ENCODE data around the gene ZNF384.

ZNF384 gene

GRCh38 chr12:6631549-6631961, 57.6 kb downstream of the ZNF384 start:
- Histone ChIP-seq H2BK120ac (ENCODE audit: low read depth, low read length) (no peak overlapping the region), H3K9me3 (ENCODE audit: control insufficient read depth, low read length) (no peaks in the 10 kb centered on the region), H4K8ac (ENCODE audit: low read length) (peak overlapping the region; percentile 66), H3K23ac (ENCODE audit: low read length in 2 of 2) (no peak overlapping the region), H2AK5ac (ENCODE audit: low read length, severe bottlenecking) (no peak overlapping the region), H3K18ac (ENCODE audit: low read depth in 1 of 2, low read length in 2 of 2) (no peak overlapping the region), H2BK15ac (ENCODE audit: low read depth, poor library complexity, severe bottlenecking) (no peak overlapping the region), H3K14ac (ENCODE audit: low read length in 2 of 2) (no peak overlapping the region), H3K27me3 (ENCODE audit: control insufficient read depth in 1 of 2, insufficient read depth in 1 of 2, low read length in 2 of 2) (peaks cover 0 to 19% of the 10 kb centered on the region in 2 experiments), H3K36me3 (ENCODE audit: control insufficient read depth in 1 of 2, insufficient read depth in 2 of 2, low read depth in 1 of 2, low read length in 2 of 2) (no peaks in the 10 kb centered on the region), H3K4me1 (ENCODE audit: control insufficient read depth, insufficient read depth, low read depth, low read length) (peaks cover 19% of the 10 kb centered on the region), H2BK5ac (ENCODE audit: low read depth, low read length, poor library complexity, severe bottlenecking) (no peak overlapping the region), H3K4me2 (ENCODE audit: low read length, poor library complexity, severe bottlenecking) (no peak overlapping the region), H3K79me1 (replicated peaks; ENCODE audit: low read length, poor library complexity, severe bottlenecking) (no peaks in the 10 kb centered on the region), H3K27ac (ENCODE audit: low read length, poor library complexity, severe bottlenecking) (no peak overlapping the region), H3K4ac (ENCODE audit: low read depth in 1 of 2, low read length in 2 of 2) (no peak overlapping the region), H2BK12ac (ENCODE audit: low read length in 2 of 2) (peak overlapping the region in 1 of 2 experiments; percentile 61), H3K9ac (ENCODE audit: low read length) (no peak overlapping the region), H4K91ac (ENCODE audit: low read length) (peak overlapping the region; percentile 62), H3K4me3 (ENCODE audit: insufficient read depth in 1 of 2, low read depth in 1 of 2, low read length in 2 of 2) (no peak overlapping the region), H2AFZ (ENCODE audit: low read depth, low read length) (peak overlapping the region; percentile 3)
- WGBS, result 91% methylated on average over 3 of the region's 3 CpGs
- no peak for DNase-seq

- no peak overlapping the region for H2BK12ac ChIP-seq (ENCODE audit: low read length in 2 of 2)
- no peak overlapping the region for H2AFZ ChIP-seq (ENCODE audit: low read depth, low read length)
- H3K79me1 ChIP-seq (replicated peaks; ENCODE audit: low read length, poor library complexity, severe bottlenecking), result no peaks in the 10 kb centered on the region
- 89% methylated on average over 5 of the region's 5 CpGs for WGBS
- no peak overlapping the region for H2BK120ac ChIP-seq (ENCODE audit: low read depth, low read length)
- DNase-seq, result no peak
- no peak overlapping the region for H2AK5ac ChIP-seq (ENCODE audit: low read length, severe bottlenecking)
- H3K4me3 ChIP-seq (ENCODE audit: insufficient read depth in 1 of 2, low read depth in 1 of 2, low read length in 2 of 2), result no peak overlapping the region
- no peak overlapping the region for H3K4me2 ChIP-seq (ENCODE audit: low read length, poor library complexity, severe bottlenecking)
- H3K14ac ChIP-seq (ENCODE audit: low read length in 2 of 2), result no peak overlapping the region
- no peaks in the 10 kb centered on the region for H3K9me3 ChIP-seq (ENCODE audit: control insufficient read depth, low read length)
- H2BK5ac ChIP-seq (ENCODE audit: low read depth, low read length, poor library complexity, severe bottlenecking), result no peak overlapping the region
- no peaks in the 10 kb centered on the region for H3K36me3 ChIP-seq (ENCODE audit: control insufficient read depth in 1 of 2, insufficient read depth in 2 of 2, low read depth in 1 of 2, low read length in 2 of 2)
- no peak overlapping the region for H4K91ac ChIP-seq (ENCODE audit: low read length)
- H3K27ac ChIP-seq (ENCODE audit: low read length, poor library complexity, severe bottlenecking), result no peak overlapping the region
- H3K9ac ChIP-seq (ENCODE audit: low read length), result no peak overlapping the region
- no peak overlapping the region for H3K23ac ChIP-seq (ENCODE audit: low read length in 2 of 2)
- H3K4ac ChIP-seq (ENCODE audit: low read depth in 1 of 2, low read length in 2 of 2), result no peak overlapping the region
- peaks cover 0 to 18% of the 10 kb centered on the region in 2 experiments for H3K27me3 ChIP-seq (ENCODE audit: control insufficient read depth in 1 of 2, insufficient read depth in 1 of 2, low read length in 2 of 2)
- no peak overlapping the region for H3K18ac ChIP-seq (ENCODE audit: low read depth in 1 of 2, low read length in 2 of 2)
- peaks cover 12% of the 10 kb centered on the region for H3K4me1 ChIP-seq (ENCODE audit: control insufficient read depth, insufficient read depth, low read depth, low read length)
- no peak overlapping the region for H2BK15ac ChIP-seq (ENCODE audit: low read depth, poor library complexity, severe bottlenecking)
- no peak overlapping the region for H4K8ac ChIP-seq (ENCODE audit: low read length)
Observed at GRCh38 chr12:6630736-6631135, 58.4 kb downstream of the ZNF384 start.

DNA sequence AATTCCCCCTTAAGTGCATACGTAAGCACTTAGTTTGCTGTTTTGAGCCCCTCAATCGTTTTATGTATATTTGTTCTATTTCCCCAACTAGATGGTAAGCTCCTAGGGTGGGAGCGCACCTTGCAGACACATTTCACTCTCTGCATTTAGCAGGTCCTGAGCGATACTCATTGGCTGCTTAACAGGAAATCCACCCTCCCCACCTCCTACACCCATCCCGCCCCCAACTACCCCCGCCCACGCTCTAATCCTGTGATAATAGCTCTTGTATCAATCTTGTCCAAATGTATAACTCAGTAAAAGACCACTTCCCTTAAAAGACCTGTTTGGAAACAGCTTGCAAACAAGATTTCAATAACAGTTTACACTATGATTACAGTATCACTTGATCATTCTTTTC, 61.6 kb downstream of the ZNF384 start:
- no peak overlapping the region for H3K4me3 ChIP-seq (ENCODE audit: insufficient read depth in 1 of 2, low read depth in 1 of 2, low read length in 2 of 2)
- no peak overlapping the region for H2AFZ ChIP-seq (ENCODE audit: low read depth, low read length)
- H2AK5ac ChIP-seq (ENCODE audit: low read length, severe bottlenecking), result no peak overlapping the region
- no peaks in the 10 kb centered on the region for H3K36me3 ChIP-seq (ENCODE audit: control insufficient read depth in 1 of 2, insufficient read depth in 2 of 2, low read depth in 1 of 2, low read length in 2 of 2)
- no peak overlapping the region for H4K91ac ChIP-seq (ENCODE audit: low read length)
- H2BK12ac ChIP-seq (ENCODE audit: low read length in 2 of 2), result no peak overlapping the region
- peaks cover 0 to 10% of the 10 kb centered on the region in 2 experiments for H3K27me3 ChIP-seq (ENCODE audit: control insufficient read depth in 1 of 2, insufficient read depth in 1 of 2, low read length in 2 of 2)
- no peak overlapping the region for H3K23ac ChIP-seq (ENCODE audit: low read length in 2 of 2)
- H3K9ac ChIP-seq (ENCODE audit: low read length), result no peak overlapping the region
- no peak overlapping the region for H4K8ac ChIP-seq (ENCODE audit: low read length)
- H3K9me3 ChIP-seq (ENCODE audit: control insufficient read depth, low read length), result no peaks in the 10 kb centered on the region
- no peak overlapping the region for H3K14ac ChIP-seq (ENCODE audit: low read length in 2 of 2)
- no peak for DNase-seq
- no peak overlapping the region for H3K4me2 ChIP-seq (ENCODE audit: low read length, poor library complexity, severe bottlenecking)
- no peaks in the 10 kb centered on the region for H3K79me1 ChIP-seq (replicated peaks; ENCODE audit: low read length, poor library complexity, severe bottlenecking)
- H3K4me1 ChIP-seq (ENCODE audit: control insufficient read depth, insufficient read depth, low read depth, low read length), result peaks cover 4% of the 10 kb centered on the region
- no peak overlapping the region for H2BK15ac ChIP-seq (ENCODE audit: low read depth, poor library complexity, severe bottlenecking)
- no peak overlapping the region for H3K4ac ChIP-seq (ENCODE audit: low read depth in 1 of 2, low read length in 2 of 2)
- H3K27ac ChIP-seq (ENCODE audit: low read length, poor library complexity, severe bottlenecking), result no peak overlapping the region
- H3K18ac ChIP-seq (ENCODE audit: low read depth in 1 of 2, low read length in 2 of 2), result no peak overlapping the region
- H2BK120ac ChIP-seq (ENCODE audit: low read depth, low read length), result no peak overlapping the region
- 81% methylated on average over 7 of the region's 7 CpGs for WGBS
- no peak overlapping the region for H2BK5ac ChIP-seq (ENCODE audit: low read depth, low read length, poor library complexity, severe bottlenecking)

- Histone ChIP-seq H2AK5ac (ENCODE audit: low read length, severe bottlenecking) (no peak overlapping the region), H3K4me1 (ENCODE audit: control insufficient read depth, insufficient read depth, low read depth, low read length) (no peaks in the 10 kb centered on the region), H3K23ac (ENCODE audit: low read length in 2 of 2) (no peak overlapping the region), H3K9me3 (ENCODE audit: control insufficient read depth, low read length) (no peaks in the 10 kb centered on the region), H2BK120ac (ENCODE audit: low read depth, low read length) (no peak overlapping the region), H4K91ac (ENCODE audit: low read length) (no peak overlapping the region), H3K4me2 (ENCODE audit: low read length, poor library complexity, severe bottlenecking) (no peak overlapping the region), H2AFZ (ENCODE audit: low read depth, low read length) (no peak overlapping the region), H3K9ac (ENCODE audit: low read length) (no peak overlapping the region), H3K27ac (ENCODE audit: low read length, poor library complexity, severe bottlenecking) (no peak overlapping the region), H3K18ac (ENCODE audit: low read depth in 1 of 2, low read length in 2 of 2) (peak overlapping the region in 1 of 2 experiments; percentile 24), H3K4ac (ENCODE audit: low read depth in 1 of 2, low read length in 2 of 2) (no peak overlapping the region), H2BK12ac (ENCODE audit: low read length in 2 of 2) (no peak overlapping the region), H3K14ac (ENCODE audit: low read length in 2 of 2) (no peak overlapping the region), H2BK5ac (ENCODE audit: low read depth, low read length, poor library complexity, severe bottlenecking) (no peak overlapping the region), H3K27me3 (ENCODE audit: control insufficient read depth in 1 of 2, insufficient read depth in 1 of 2, low read length in 2 of 2) (peaks cover 0 to 9% of the 10 kb centered on the region in 2 experiments), H3K79me1 (replicated peaks; ENCODE audit: low read length, poor library complexity, severe bottlenecking) (no peaks in the 10 kb centered on the region), H4K8ac (ENCODE audit: low read length) (no peak overlapping the region), H3K4me3 (ENCODE audit: insufficient read depth in 1 of 2, low read depth in 1 of 2, low read length in 2 of 2) (no peak overlapping the region), H2BK15ac (ENCODE audit: low read depth, poor library complexity, severe bottlenecking) (no peak overlapping the region), H3K36me3 (ENCODE audit: control insufficient read depth in 1 of 2, insufficient read depth in 2 of 2, low read depth in 1 of 2, low read length in 2 of 2) (no peaks in the 10 kb centered on the region)
- no peak for DNase-seq
- WGBS, result 92% methylated on average over 7 of the region's 8 CpGs
Observed at GRCh38 chr12:6626654-6627283, 62.4 kb downstream of the ZNF384 start.

Data from mesenchymal stem cell (in vitro differentiated cells and primary cell).